H9 (cell line): ENCODE results near the gene FOXC2. TPM values are rescaled to one million over a fixed set of nuclear protein-coding genes. Genes with fewer than 3 reads are reported as not detected.

ENCODE experiments used
- DNase-seq: peaks from one replicate; pipeline ENCODE4 v3.0.0-alpha.2; 2017
- H2AFZ ChIP-seq: one replicate; pipeline ENCODE4 v1.6.1; 2013; ENCODE audit warnings: mild to moderate bottlenecking, low read length, control low read depth, moderate library complexity
- H2AK5ac ChIP-seq: 2 replicates; pipeline ENCODE4 v1.6.1; 2013; ENCODE audit warnings: low read length, control low read depth, mixed read lengths; ENCODE audit not compliant: insufficient read length
- H2BK120ac ChIP-seq: one replicate; pipeline ENCODE4 v1.6.1; 2013; ENCODE audit warnings: low read depth, mild to moderate bottlenecking, low read length, control low read depth, inconsistent platforms; ENCODE audit not compliant: poor library complexity, severe bottlenecking
- H2BK12ac ChIP-seq: 2 replicates; pipeline ENCODE4 v1.6.1; 2013; ENCODE audit warnings: low read length, control low read depth, mixed read lengths, low read depth; ENCODE audit not compliant: insufficient read length
- H2BK15ac ChIP-seq: 2 replicates; pipeline ENCODE4 v1.6.1; 2013; ENCODE audit warnings: low read depth, low read length, control low read depth
- H2BK20ac ChIP-seq: one replicate; pipeline ENCODE4 v1.6.1; 2013; ENCODE audit warnings: low read depth, mild to moderate bottlenecking, low read length, control low read depth, inconsistent platforms; ENCODE audit not compliant: poor library complexity, severe bottlenecking
- H2BK5ac ChIP-seq: 2 replicates; pipeline ENCODE4 v1.6.1; 2013; ENCODE audit warnings: low read length, control low read depth, mixed read lengths; ENCODE audit not compliant: insufficient read length
- H3K14ac ChIP-seq: 2 replicates; pipeline ENCODE4 v1.6.1; 2013; ENCODE audit warnings: low read length, control low read depth; ENCODE audit not compliant: insufficient read depth
- H3K18ac ChIP-seq: 2 replicates; pipeline ENCODE4 v1.6.1; 2013; ENCODE audit warnings: low read depth, mild to moderate bottlenecking, mixed read lengths, low read length, control low read depth; ENCODE audit not compliant: insufficient read length
- H3K23ac ChIP-seq: 2 replicates; pipeline ENCODE4 v1.6.1; 2013; ENCODE audit warnings: low read length, control low read depth, mixed read lengths, low read depth; ENCODE audit not compliant: insufficient read length
- H3K23me2 ChIP-seq: 2 replicates; pipeline ENCODE4 v1.6.1; 2013; ENCODE audit warnings: low read depth, mild to moderate bottlenecking, mixed read lengths, low read length, control low read depth; ENCODE audit not compliant: insufficient read length, poor library complexity, severe bottlenecking
- H3K27ac ChIP-seq: 2 replicates; pipeline ENCODE4 v1.5.1; 2013; ENCODE audit warnings: low read length, control low read depth, mixed read lengths, low read depth; ENCODE audit not compliant: insufficient read length
- H3K27me3 ChIP-seq: 2 replicates; pipeline ENCODE4 v1.6.1; 2013; ENCODE audit warnings: low read length, control low read depth, inconsistent platforms; ENCODE audit not compliant: insufficient read depth
- H3K4ac ChIP-seq: 2 replicates; pipeline ENCODE4 v1.6.1; 2013; ENCODE audit warnings: low read depth, mild to moderate bottlenecking, control low read depth, inconsistent platforms, low read length, moderate library complexity
- H3K4me1 ChIP-seq: 2 replicates; pipeline ENCODE4 v1.6.1; 2013; ENCODE audit warnings: low read length, control low read depth, inconsistent platforms; ENCODE audit not compliant: insufficient read depth
- H3K4me2 ChIP-seq: 2 replicates; pipeline ENCODE4 v1.6.1; 2013; ENCODE audit warnings: low read length, control low read depth, mixed read lengths; ENCODE audit not compliant: insufficient read length, insufficient read depth
- H3K56ac ChIP-seq: 2 replicates; pipeline ENCODE4 v1.6.1; 2013; ENCODE audit warnings: low read depth, mild to moderate bottlenecking, mixed read lengths, low read length, control low read depth; ENCODE audit not compliant: insufficient read length
- H3K79me1 ChIP-seq: 2 replicates; pipeline ENCODE4 v1.6.1; 2013; ENCODE audit warnings: low read depth, mild to moderate bottlenecking, moderate library complexity, low read length, control low read depth, inconsistent platforms; ENCODE audit not compliant: insufficient read depth, poor library complexity, severe bottlenecking
- H3K79me2 ChIP-seq: 2 replicates; pipeline ENCODE4 v1.6.1; 2013; ENCODE audit warnings: low read length, control low read depth, inconsistent platforms; ENCODE audit not compliant: insufficient read depth
- H3K9ac ChIP-seq: 2 replicates; pipeline ENCODE4 v1.6.1; 2013; ENCODE audit warnings: low read length, control low read depth, mixed read lengths; ENCODE audit not compliant: insufficient read length; ENCODE audit errors: extremely low read depth
- H3K9me3 ChIP-seq: one replicate; pipeline ENCODE4 v1.6.1; 2013; ENCODE audit warnings: low read depth, low read length, inconsistent platforms; ENCODE audit not compliant: control insufficient read depth
- H3T11ph ChIP-seq: one replicate; pipeline ENCODE4 v1.6.1; 2013; ENCODE audit warnings: mild to moderate bottlenecking, low read length, control low read depth, inconsistent platforms
- H4K20me1 ChIP-seq: one replicate; pipeline ENCODE4 v1.6.1; 2013; ENCODE audit not compliant: control insufficient read depth, insufficient read length, insufficient read depth
- H4K5ac ChIP-seq: 2 replicates; pipeline ENCODE4 v1.6.1; 2013; ENCODE audit warnings: low read depth, mild to moderate bottlenecking, mixed read lengths, low read length, control low read depth; ENCODE audit not compliant: insufficient read length
- H4K8ac ChIP-seq: replicated peaks from 2 replicates; pipeline ENCODE4 v1.6.1; 2013; ENCODE audit warnings: low read length, control low read depth, mixed read lengths, low read depth; ENCODE audit not compliant: insufficient read length
- H4K91ac ChIP-seq: 2 replicates; pipeline ENCODE4 v1.6.1; 2013; ENCODE audit warnings: low read depth, mild to moderate bottlenecking, moderate library complexity, mixed read lengths, low read length, control low read depth; ENCODE audit not compliant: insufficient read length
- H3K27ac Mint-ChIP-seq, 3 experiments: 2 replicates in 2 of 3; 3 replicates in 1 of 3; pipeline ENCODE4 v1.8.0; 2020 to 2021; ENCODE audit warnings: mixed read lengths in 3 of 3, mild to moderate bottlenecking in 1 of 3, moderate library complexity in 1 of 3
- H3K27me3 Mint-ChIP-seq: 2 replicates; pipeline ENCODE4 v1.8.0; 2021; ENCODE audit warnings: low read depth, mild to moderate bottlenecking, moderate library complexity, mixed read lengths
- H3K36me3 Mint-ChIP-seq, 3 experiments: 2 replicates in 2 of 3; 3 replicates in 1 of 3; pipeline ENCODE4 v1.8.0; 2020 to 2021; ENCODE audit warnings: low read depth in 3 of 3, mixed read lengths in 3 of 3; ENCODE audit not compliant: insufficient read depth in 1 of 3
- H3K4me1 Mint-ChIP-seq, 2 experiments: 2 replicates each; pipeline ENCODE4 v1.8.0; 2020; ENCODE audit warnings: mixed read lengths in 2 of 2
- H3K4me3 Mint-ChIP-seq, 2 experiments: 2 replicates in 1 of 2; 3 replicates in 1 of 2; pipeline ENCODE4 v1.8.0; 2020 to 2021; ENCODE audit warnings: mild to moderate bottlenecking in 2 of 2, mixed read lengths in 2 of 2, moderate library complexity in 1 of 2
- H3K9me3 Mint-ChIP-seq, 2 experiments: 2 replicates in 1 of 2; 3 replicates in 1 of 2; pipeline ENCODE4 v1.8.0; 2020; ENCODE audit warnings: mild to moderate bottlenecking in 2 of 2, mixed read lengths in 2 of 2, moderate library complexity in 1 of 2
- CTCF ChIP-seq: fragments of 200-600 bp; sonication (generic); conservative IDR thresholded peaks from 3 replicates; pipeline ENCODE4 v1.8.0; 2021; ENCODE audit warnings: antibody characterized with exemption, mild to moderate bottlenecking
- WGBS: extraction: QIAGEN DNeasy Blood & Tissue Kit; methylation state at CpG from one replicate; pipeline ENCODE4 v1.1.7; 2013; ENCODE audit warnings: missing lambda C conversion rate, low lambda C conversion rate, mixed read lengths; ENCODE audit not compliant: insufficient read length; ENCODE audit errors: extremely low coverage; 5-methylcytosine and 5-hydroxymethylcytosine counted together
- total RNA-seq: library from RNA; stranded (reverse); gene quantifications from 2 replicates; pipeline ENCODE4 v1.2.1, GENCODE V29; 2021

The FOXC2 gene
- total RNA-seq, 1 experiment from 2014 or later, result not detected

DNA sequence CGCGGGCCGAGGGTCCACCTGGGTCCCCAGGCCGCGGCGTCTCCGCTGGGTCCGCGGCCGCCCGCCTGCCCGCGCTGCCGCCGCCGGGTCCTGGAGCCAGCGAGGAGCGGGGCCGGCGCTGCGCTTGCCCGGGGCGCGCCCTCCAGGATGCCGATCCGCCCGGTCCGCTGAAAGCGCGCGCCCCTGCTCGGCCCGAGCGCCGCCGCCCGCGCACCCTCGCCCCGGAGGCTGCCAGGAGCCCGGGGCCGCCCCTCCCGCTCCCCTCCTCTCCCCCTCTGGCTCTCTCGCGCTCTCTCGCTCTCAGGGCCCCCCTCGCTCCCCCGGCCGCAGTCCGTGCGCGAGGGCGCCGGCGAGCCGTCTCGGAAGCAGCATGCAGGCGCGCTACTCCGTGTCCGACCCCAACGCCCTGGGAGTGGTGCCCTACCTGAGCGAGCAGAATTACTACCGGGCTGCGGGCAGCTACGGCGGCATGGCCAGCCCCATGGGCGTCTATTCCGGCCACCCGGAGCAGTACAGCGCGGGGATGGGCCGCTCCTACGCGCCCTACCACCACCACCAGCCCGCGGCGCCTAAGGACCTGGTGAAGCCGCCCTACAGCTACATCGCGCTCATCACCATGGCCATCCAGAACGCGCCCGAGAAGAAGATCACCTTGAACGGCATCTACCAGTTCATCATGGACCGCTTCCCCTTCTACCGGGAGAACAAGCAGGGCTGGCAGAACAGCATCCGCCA, 504 bp downstream of the FOXC2 start:
- H3K27me3 ChIP-seq, result peaks cover 69% of the 10 kb centered on the region

More for the DNA sequence above, 504 bp downstream of the FOXC2 start:
- H3T11ph ChIP-seq, result no peak overlapping the region
- H3K79me1 ChIP-seq, result no peaks in the 10 kb centered on the region
- Mint-ChIP-seq H3K36me3 (no peaks in the 10 kb centered on the region), H3K27me3 (peaks cover 91% of the 10 kb centered on the region), H3K4me3 (peak overlapping the region; percentile 52 to 77), H3K9me3 (peaks cover 2 to 3% of the 10 kb centered on the region in 2 experiments; a peak in 2 of 5 replicates), H3K27ac (no peak overlapping the region), H3K4me1 (peaks cover 33 to 45% of the 10 kb centered on the region in 2 experiments)
- H3K56ac ChIP-seq, result no peak overlapping the region
- no peak overlapping the region for H3K18ac ChIP-seq
- no peak for TF ChIP-seq CTCF
- H3K27ac ChIP-seq, result no peak overlapping the region
- H2AFZ ChIP-seq, result no peak overlapping the region
- no peak overlapping the region for H2BK15ac ChIP-seq
- no CpG with 5 or more reads among the region's 88 CpGs for WGBS
- H2BK5ac ChIP-seq, result no peak overlapping the region
- no peak overlapping the region for H2BK12ac ChIP-seq
- H2BK120ac ChIP-seq, result no peak overlapping the region
- no peak overlapping the region for H2AK5ac ChIP-seq
- peaks cover 8% of the 10 kb centered on the region; the same call in 1 of the 2 replicates for H3K4me1 ChIP-seq
- H3K23me2 ChIP-seq, result peaks cover 14% of the 10 kb centered on the region
- H4K8ac ChIP-seq, result no peak overlapping the region
- no peak overlapping the region for H3K23ac ChIP-seq
- no peak overlapping the region for H3K9ac ChIP-seq
- peak; percentile 67 for DNase-seq
- no peak overlapping the region for H3K4ac ChIP-seq
- no peak overlapping the region for H2BK20ac ChIP-seq
- no peak overlapping the region for H4K5ac ChIP-seq
- peak overlapping the region; percentile 36 for H3K4me2 ChIP-seq
- H3K9me3 ChIP-seq, result no peaks in the 10 kb centered on the region
- no peaks in the 10 kb centered on the region for H4K20me1 ChIP-seq
- no peaks in the 10 kb centered on the region for H3K79me2 ChIP-seq
- H3K14ac ChIP-seq, result no peak overlapping the region
- H4K91ac ChIP-seq, result no peak overlapping the region
